ENCODE measurements around the gene ARRB2. TPM values are rescaled to one million over a fixed set of nuclear protein-coding genes. Genes with fewer than 3 reads are reported as not detected.
"Not testable (repeated sequence)": the region's sequence is repeated elsewhere in the genome, so short reads cannot be mapped to it uniquely, and the experiment has no call there.

Gene ARRB2
- total RNA-seq, 2 experiments from 2014 or later = 163 to 176 TPM

DNA sequence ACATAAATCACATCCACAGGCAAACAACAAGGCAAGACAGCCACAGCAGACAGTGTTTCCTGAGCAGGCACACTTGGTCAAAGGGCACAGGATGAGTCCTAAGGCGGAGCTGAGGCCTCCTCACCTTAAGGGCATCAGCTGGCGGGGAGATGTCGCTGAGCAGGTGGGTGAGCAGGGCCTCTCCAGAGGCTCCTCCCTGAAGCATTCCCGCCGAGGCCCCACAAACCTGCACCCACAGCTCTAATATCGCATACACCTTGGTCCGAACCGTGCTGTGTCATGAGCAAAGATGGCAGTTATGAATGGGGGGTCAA is 35.8 kb upstream of the ARRB2 start:
- no peak overlapping the region for H3K4me3 Mint-ChIP-seq
- no peaks in the 10 kb centered on the region for H3K9me3 Mint-ChIP-seq
- intact Hi-C loops (cut with micrococcal nuclease) = no loop called here
- peaks cover 13% of the 10 kb centered on the region for H3K4me1 Mint-ChIP-seq (ENCODE audit: low read depth)
- POLR2A ChIA-PET = interaction anchor here (1.0 kb wide), 1 partner anchor 137 kb away, joined by 3 read pairs; no protein-coding TSS in a partner anchor
- H3K27me3 Mint-ChIP-seq = no peaks in the 10 kb centered on the region
- DNase-seq = no peak
- CTCF ChIA-PET = no interaction called here
- TF ChIP-seq, protein P1, sequence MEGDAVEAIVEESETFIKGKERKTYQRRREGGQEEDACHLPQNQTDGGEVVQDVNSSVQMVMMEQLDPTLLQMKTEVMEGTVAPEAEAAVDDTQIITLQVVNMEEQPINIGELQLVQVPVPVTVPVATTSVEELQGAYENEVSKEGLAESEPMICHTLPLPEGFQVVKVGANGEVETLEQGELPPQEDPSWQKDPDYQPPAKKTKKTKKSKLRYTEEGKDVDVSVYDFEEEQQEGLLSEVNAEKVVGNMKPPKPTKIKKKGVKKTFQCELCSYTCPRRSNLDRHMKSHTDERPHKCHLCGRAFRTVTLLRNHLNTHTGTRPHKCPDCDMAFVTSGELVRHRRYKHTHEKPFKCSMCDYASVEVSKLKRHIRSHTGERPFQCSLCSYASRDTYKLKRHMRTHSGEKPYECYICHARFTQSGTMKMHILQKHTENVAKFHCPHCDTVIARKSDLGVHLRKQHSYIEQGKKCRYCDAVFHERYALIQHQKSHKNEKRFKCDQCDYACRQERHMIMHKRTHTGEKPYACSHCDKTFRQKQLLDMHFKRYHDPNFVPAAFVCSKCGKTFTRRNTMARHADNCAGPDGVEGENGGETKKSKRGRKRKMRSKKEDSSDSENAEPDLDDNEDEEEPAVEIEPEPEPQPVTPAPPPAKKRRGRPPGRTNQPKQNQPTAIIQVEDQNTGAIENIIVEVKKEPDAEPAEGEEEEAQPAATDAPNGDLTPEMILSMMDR (IDR thresholded peaks at IDR 0.05) = no peak
- ATAC-seq = no peak
- H3K36me3 Mint-ChIP-seq (ENCODE audit: low read depth) = peaks cover 60% of the 10 kb centered on the region
- no peak overlapping the region for H3K27ac Mint-ChIP-seq

DNA sequence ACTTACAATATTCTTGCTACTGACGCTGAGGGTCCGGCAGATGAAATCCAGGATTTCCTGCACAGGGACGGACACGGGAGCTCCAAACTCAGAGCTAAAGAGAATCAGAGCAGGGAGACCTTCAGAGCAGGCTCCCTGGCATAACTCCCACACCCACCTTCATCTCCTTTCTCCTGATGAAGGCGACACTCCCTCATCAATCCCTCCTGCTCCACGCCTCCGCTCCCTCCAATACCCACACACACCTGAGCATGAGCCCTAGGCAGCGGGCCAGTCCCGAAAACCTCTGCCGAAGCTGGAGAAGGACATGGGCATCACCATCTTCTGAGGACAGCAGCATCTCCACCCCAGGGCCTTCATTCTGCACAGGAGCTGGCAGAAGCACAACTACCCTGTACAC is 34.6 kb upstream of the ARRB2 start:
- DNase-seq (no peak), ATAC-seq (no peak)
- no peaks in the 10 kb centered on the region for H3K27me3 Mint-ChIP-seq
- peaks cover 62% of the 10 kb centered on the region for H3K36me3 Mint-ChIP-seq (ENCODE audit: low read depth)
- POLR2A ChIA-PET = interaction anchor here (1.0 kb wide), 1 partner anchor 9 kb away, joined by 3 read pairs; no protein-coding TSS in a partner anchor
- CTCF ChIA-PET = no interaction called here
- H3K4me1 Mint-ChIP-seq (ENCODE audit: low read depth) = peaks cover 15% of the 10 kb centered on the region
- no peak overlapping the region for H3K4me3 Mint-ChIP-seq
- intact Hi-C loops (cut with micrococcal nuclease) = no loop called here
- H3K9me3 Mint-ChIP-seq = no peaks in the 10 kb centered on the region
- H3K27ac Mint-ChIP-seq = no peak overlapping the region
- TF ChIP-seq, protein P1 (IDR thresholded peaks at IDR 0.05) = no peak

DNA sequence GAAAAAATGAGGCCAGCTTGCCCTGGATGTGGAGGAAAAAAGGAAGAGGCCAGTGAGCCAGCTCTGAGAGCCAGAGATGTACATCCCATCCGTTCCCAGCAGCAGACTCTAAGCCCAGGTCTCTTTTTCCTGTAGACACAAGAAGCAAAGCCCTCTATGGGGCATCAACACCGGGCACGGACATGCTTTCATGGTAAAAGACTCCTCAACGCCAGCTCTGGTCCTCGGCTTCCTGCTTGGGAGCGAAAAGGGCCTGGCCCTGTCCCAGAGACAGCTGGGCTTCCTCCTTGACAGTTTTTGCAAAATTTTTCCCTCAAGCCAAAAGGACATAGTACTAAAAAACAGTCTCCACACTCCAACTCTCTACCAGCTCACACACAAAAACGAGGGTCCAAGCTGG is 33.6 kb upstream of the ARRB2 start:
- Mint-ChIP-seq H3K27ac (no peak overlapping the region), H3K4me3 (no peak overlapping the region), H3K9me3 (no peaks in the 10 kb centered on the region), H3K4me1 (ENCODE audit: low read depth) (peaks cover 15% of the 10 kb centered on the region), H3K36me3 (ENCODE audit: low read depth) (peaks cover 61% of the 10 kb centered on the region), H3K27me3 (no peaks in the 10 kb centered on the region)
- DNase-seq (no peak), ATAC-seq (no peak)
- ChIA-PET CTCF (interaction anchor here (0.8 kb wide), 1 partner anchor 113 kb away, joined by 4 read pairs; no protein-coding TSS in a partner anchor), POLR2A (interaction anchor here (0.5 kb wide), 1 partner anchor 845 kb away, joined by 3 read pairs; no protein-coding TSS in a partner anchor)
- intact Hi-C loops (cut with micrococcal nuclease) = no loop called here
- TF ChIP-seq, protein P1 (IDR thresholded peaks at IDR 0.05) = no peak

DNA sequence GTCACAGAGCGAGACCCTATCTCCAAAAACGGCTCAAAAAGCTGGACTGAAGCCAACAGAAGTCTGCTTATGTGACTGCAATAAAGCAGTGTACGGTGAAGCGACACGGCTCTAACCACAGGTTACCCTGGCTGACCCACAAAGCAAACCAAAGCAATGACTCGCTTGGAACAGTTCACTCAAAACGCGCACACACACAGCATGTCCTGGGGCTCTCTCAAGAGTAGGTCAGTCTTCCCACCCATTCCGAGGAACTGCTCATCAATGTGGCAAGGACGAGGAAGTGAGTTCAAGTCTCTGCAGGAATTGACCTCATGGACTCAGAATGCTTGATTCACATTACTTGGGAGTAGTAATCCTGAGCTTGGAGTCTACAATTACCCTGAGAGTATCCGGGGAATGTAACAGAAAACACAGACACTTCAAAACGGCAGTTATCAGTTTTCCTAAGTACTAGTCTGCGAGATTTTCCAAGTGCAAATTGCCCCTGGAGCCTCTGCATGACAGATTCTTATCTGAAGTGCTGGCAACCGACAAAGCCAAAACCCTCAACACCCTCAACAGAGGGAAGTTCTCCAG is 31.9 kb upstream of the ARRB2 start:
- no peaks in the 10 kb centered on the region for H3K9me3 Mint-ChIP-seq
- H3K4me1 Mint-ChIP-seq (ENCODE audit: low read depth) = peaks cover 15% of the 10 kb centered on the region
- no peak overlapping the region for H3K4me3 Mint-ChIP-seq
- ATAC-seq (peak; percentile 30), DNase-seq (peak; percentile 45)
- peaks cover 59% of the 10 kb centered on the region for H3K36me3 Mint-ChIP-seq (ENCODE audit: low read depth)
- POLR2A ChIA-PET = interaction anchor here (0.7 to 1.0 kb wide), 2 partner anchors 9 to 45 kb away, joined by 3 read pairs; no protein-coding TSS in a partner anchor
- TF ChIP-seq, protein P1 (IDR thresholded peaks at IDR 0.05) = no peak
- peak overlapping the region; percentile 18 for H3K27ac Mint-ChIP-seq
- intact Hi-C loops (cut with micrococcal nuclease) = no loop called here
- CTCF ChIA-PET = no interaction called here
- no peaks in the 10 kb centered on the region for H3K27me3 Mint-ChIP-seq

DNA sequence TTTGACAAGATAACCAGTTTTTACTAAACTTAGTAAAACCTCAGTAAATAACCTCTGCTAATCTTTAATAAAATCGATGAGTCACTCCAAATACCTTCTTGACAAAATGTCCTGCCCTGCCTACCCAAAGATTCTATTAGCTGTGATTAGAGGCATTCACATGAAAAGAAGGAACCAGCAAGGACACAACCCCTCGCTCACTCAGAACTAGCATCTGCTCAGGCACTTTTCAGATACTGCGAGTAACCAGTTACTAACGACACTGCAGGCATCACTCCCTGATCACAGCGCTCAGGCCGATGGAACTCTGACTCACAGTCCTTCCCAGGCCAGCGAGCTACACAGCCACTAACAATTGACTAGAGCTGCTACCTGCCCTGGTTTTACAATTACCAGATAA is 30.8 kb upstream of the ARRB2 start:
- CTCF ChIA-PET = no interaction called here
- DNase-seq = no peak
- H3K27me3 Mint-ChIP-seq = no peaks in the 10 kb centered on the region
- POLR2A ChIA-PET = no interaction called here
- H3K4me1 Mint-ChIP-seq (ENCODE audit: low read depth) = peaks cover 15% of the 10 kb centered on the region
- ATAC-seq = no peak
- no peaks in the 10 kb centered on the region for H3K9me3 Mint-ChIP-seq
- intact Hi-C loops (cut with micrococcal nuclease) = no loop called here
- TF ChIP-seq, protein P1 (IDR thresholded peaks at IDR 0.05) = no peak
- peak overlapping the region; percentile 50 for H3K27ac Mint-ChIP-seq
- no peak overlapping the region for H3K4me3 Mint-ChIP-seq
- peaks cover 63% of the 10 kb centered on the region for H3K36me3 Mint-ChIP-seq (ENCODE audit: low read depth)

DNA sequence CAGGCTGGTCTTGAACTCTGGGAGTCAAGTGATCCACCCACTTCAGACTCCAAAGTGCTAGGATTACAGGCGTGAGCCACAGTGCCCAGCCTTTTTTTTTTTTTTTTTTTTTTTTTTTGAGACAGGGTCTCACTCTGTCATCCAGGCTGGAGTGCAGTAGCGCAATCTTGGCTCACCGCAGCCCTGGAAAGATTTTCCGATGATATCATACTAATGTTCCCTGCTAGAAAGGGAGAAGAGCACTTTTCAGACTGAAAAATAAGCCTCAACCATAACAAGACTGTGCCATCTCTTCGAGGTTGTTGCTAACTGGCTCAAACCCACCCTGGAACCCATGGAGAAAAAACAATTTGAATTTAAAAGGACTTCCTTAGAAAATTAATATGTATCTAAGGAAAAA is 26.7 kb upstream of the ARRB2 start:
- peaks cover 60% of the 10 kb centered on the region for H3K36me3 Mint-ChIP-seq (ENCODE audit: low read depth)
- H3K27me3 Mint-ChIP-seq; H3K4me3 Mint-ChIP-seq; H3K9me3 Mint-ChIP-seq; POLR2A ChIA-PET; H3K27ac Mint-ChIP-seq; ATAC-seq; intact Hi-C loops (cut with micrococcal nuclease); CTCF ChIA-PET; DNase-seq: not testable (repeated sequence)
- H3K4me1 Mint-ChIP-seq (ENCODE audit: low read depth) = peaks cover 15% of the 10 kb centered on the region

DNA sequence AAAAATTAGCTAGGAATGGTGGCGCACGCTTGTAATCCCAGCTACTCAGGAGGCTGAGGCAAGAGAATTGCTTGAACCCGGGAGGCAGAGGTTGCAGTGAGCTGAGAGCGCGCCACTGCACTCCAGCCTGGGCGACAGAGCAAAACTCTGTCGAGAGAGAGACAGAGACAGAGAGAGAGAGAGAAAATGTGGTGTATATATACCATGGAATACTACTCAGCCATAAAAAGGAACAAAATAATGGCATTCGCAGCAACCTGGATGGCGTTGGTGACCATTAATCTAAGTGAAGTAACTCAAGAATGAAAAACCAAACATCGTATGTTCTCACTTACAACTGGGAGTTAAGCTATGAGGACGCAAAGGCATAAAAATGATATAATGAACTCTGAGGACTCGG is 20.6 kb upstream of the ARRB2 start:
- Mint-ChIP-seq H3K36me3 (ENCODE audit: low read depth) (peaks cover 65% of the 10 kb centered on the region), H3K4me1 (ENCODE audit: low read depth) (peaks cover 36% of the 10 kb centered on the region)
- H3K27me3 Mint-ChIP-seq; H3K27ac Mint-ChIP-seq; H3K4me3 Mint-ChIP-seq; H3K9me3 Mint-ChIP-seq; intact Hi-C loops (cut with micrococcal nuclease); DNase-seq; ATAC-seq: not testable (repeated sequence)
- POLR2A ChIA-PET = interaction anchor here (1.8 to 2.9 kb wide), 2 partner anchors 11 to 13 kb away, joined by 11 to 12 read pairs; partner anchors contain the start of gene PELP1
- CTCF ChIA-PET = interaction anchor here (1.1 kb wide), 1 partner anchor 12 kb away, joined by 3 read pairs; no protein-coding TSS in a partner anchor
